Mammary epithelial cell (primary cell): Measurements from ENCODE around the gene LRIG3.

ENCODE experiments used
- EZH2 ChIP-seq: IDR thresholded peaks from 2 replicates; pipeline ENCODE4 v1.6.1; 2012; ENCODE audit warnings: low read length, inconsistent platforms, borderline replicate concordance
- TF ChIP-seq, protein P1 (sequence below), 2 donors: IDR thresholded peaks in 1 of 2; conservative IDR thresholded peaks in 1 of 2; 2 replicates each; pipeline ENCODE4 v1.5.1; 2011 to 2012; ENCODE audit warnings: inconsistent platforms in 2 of 2, low read length in 2 of 2, mild to moderate bottlenecking in 2 of 2, control low read depth in 1 of 2, low read depth in 1 of 2; ENCODE audit not compliant: insufficient read depth in 1 of 2; ENCODE audit errors: extremely low read depth in 1 of 2

DNA sequence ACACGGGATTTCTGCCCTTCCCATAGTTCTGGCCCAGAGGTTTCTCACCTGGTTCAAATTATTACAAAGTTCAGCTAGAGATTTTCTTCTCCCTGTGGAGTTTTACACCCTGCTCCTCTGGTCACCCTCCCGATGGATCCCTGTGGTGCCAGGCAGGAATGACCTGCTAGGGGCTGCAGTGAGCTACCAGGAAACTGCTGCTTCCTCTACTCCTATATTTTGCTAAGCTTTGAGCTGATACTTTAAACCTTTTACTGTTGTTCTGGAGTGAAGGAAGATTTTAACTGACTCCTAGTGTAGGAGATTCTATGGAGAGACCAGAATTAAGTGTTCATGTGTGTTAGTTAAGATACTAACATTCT, 30.4 kb upstream of the LRIG3 start:
- TF ChIP-seq EZH2, result no peak
- TF ChIP-seq, protein P1, sequence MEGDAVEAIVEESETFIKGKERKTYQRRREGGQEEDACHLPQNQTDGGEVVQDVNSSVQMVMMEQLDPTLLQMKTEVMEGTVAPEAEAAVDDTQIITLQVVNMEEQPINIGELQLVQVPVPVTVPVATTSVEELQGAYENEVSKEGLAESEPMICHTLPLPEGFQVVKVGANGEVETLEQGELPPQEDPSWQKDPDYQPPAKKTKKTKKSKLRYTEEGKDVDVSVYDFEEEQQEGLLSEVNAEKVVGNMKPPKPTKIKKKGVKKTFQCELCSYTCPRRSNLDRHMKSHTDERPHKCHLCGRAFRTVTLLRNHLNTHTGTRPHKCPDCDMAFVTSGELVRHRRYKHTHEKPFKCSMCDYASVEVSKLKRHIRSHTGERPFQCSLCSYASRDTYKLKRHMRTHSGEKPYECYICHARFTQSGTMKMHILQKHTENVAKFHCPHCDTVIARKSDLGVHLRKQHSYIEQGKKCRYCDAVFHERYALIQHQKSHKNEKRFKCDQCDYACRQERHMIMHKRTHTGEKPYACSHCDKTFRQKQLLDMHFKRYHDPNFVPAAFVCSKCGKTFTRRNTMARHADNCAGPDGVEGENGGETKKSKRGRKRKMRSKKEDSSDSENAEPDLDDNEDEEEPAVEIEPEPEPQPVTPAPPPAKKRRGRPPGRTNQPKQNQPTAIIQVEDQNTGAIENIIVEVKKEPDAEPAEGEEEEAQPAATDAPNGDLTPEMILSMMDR (conservative IDR thresholded peaks at IDR 0.05 in 1 of 2, IDR thresholded peaks at IDR 0.05 in 1 of 2; ENCODE audit: extremely low read depth in 1 of 2, insufficient read depth in 1 of 2, low read depth in 1 of 2, low read length in 2 of 2), result no peak
